GM21528 (cell line): ENCODE data around the gene PCGF3.
"Not testable (repeated sequence)": the region's sequence is repeated elsewhere in the genome, so short reads cannot be mapped to it uniquely, and the experiment has no call there.

Experiments used
- ATAC-seq: cut with Tn5 transposase; IDR thresholded peaks from one replicate; pipeline ENCODE4 v1.9.1; 2021; ENCODE audit warnings: mild to moderate bottlenecking, moderate library complexity; ENCODE audit not compliant: unreplicated experiment, low FRiP score

PCGF3 gene

GRCh38 chr4:735583-735982 lies 30.0 kb downstream of the PCGF3 start:
- ATAC-seq, result no peak

- ATAC-seq, result not testable (repeated sequence)
Observed at GRCh38 chr4:736561-736960, 30.9 kb downstream of the PCGF3 start.

GRCh38 chr4:738781-739280 lies 33.2 kb downstream of the PCGF3 start:
- no peak for ATAC-seq

- no peak for ATAC-seq
Observed at GRCh38 chr4:739569-739968, 33.9 kb downstream of the PCGF3 start.

GRCh38 chr4:740011-740410 lies 34.4 kb downstream of the PCGF3 start:
- ATAC-seq, result no peak

- no peak for ATAC-seq
Observed at GRCh38 chr4:740656-741282, 35.1 kb downstream of the PCGF3 start.

- ATAC-seq, result no peak
Observed at GRCh38 chr4:742096-742741, 36.6 kb downstream of the PCGF3 start.

GRCh38 chr4:742742-743311 lies 37.2 kb downstream of the PCGF3 start:
- no peak for ATAC-seq

- no peak for ATAC-seq
Observed at GRCh38 chr4:743463-744211, 38.0 kb downstream of the PCGF3 start.

- no peak for ATAC-seq
Observed at GRCh38 chr4:744212-744841, 38.7 kb downstream of the PCGF3 start.

GRCh38 chr4:747546-748170 lies 42.0 kb downstream of the PCGF3 start:
- ATAC-seq, result no peak

GRCh38 chr4:748461-748860 lies 42.8 kb downstream of the PCGF3 start:
- no peak for ATAC-seq

- no peak for ATAC-seq
Observed at GRCh38 chr4:749698-750666, 44.4 kb downstream of the PCGF3 start.

- no peak for ATAC-seq
Observed at GRCh38 chr4:751676-752075, 46.0 kb downstream of the PCGF3 start.

GRCh38 chr4:752196-752861 lies 46.7 kb downstream of the PCGF3 start:
- no peak for ATAC-seq

GRCh38 chr4:753186-753585 lies 47.6 kb downstream of the PCGF3 start:
- not testable (repeated sequence) for ATAC-seq

GRCh38 chr4:754221-755120 lies 48.8 kb downstream of the PCGF3 start:
- no peak for ATAC-seq

- no peak for ATAC-seq
Observed at GRCh38 chr4:757111-757510, 51.5 kb downstream of the PCGF3 start.
